GM18508 (cell line): ENCODE measurements around the gene CBX1.

Experiments
- ATAC-seq: cut with Tn5 transposase; IDR thresholded peaks from one replicate; pipeline ENCODE4 v1.9.1; 2021; ENCODE audit warnings: moderate number of reproducible peaks; ENCODE audit not compliant: insufficient read depth, unreplicated experiment

CBX1 gene

DNA sequence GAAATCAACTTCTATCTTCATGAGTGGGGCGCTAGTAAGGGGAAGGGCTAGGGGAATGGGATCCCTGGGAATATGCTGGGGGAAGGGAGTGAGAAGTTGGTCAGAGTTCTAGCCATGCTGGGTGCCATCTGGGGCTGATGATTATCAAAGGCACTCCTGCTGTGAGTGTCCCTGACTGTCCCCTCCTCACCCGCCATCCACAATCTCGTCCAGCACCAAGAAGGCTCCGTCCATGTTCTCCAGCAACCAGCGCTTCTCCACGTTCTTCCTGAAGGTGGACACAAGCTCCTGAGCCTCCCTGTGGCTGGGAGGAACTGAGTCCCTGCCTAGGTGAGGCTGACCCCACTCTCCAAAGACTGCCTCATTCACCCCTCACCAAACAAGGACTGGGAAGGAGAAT, 69.3 kb downstream of the CBX1 start:
- ATAC-seq = no peak

DNA sequence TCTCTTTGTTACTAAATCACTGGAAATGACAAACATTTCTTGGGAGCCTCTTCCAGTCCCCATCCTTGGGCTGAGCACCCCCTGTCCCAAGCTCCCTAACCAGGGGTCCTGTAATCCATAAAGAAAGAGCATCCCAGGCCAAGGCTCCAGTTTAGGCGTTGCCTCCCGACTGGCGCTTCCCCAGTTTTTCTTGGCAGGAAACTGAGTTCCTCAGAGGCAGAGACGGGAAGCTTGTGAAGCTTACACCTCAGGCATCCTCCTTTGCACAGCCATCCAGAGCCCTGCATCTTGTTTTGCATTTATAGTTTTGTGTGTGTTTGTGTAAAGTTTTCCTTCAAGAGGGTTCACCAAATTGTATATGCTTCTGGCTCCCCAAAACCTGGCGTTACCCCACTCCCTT, 70.7 kb downstream of the CBX1 start:
- ATAC-seq = no peak

DNA sequence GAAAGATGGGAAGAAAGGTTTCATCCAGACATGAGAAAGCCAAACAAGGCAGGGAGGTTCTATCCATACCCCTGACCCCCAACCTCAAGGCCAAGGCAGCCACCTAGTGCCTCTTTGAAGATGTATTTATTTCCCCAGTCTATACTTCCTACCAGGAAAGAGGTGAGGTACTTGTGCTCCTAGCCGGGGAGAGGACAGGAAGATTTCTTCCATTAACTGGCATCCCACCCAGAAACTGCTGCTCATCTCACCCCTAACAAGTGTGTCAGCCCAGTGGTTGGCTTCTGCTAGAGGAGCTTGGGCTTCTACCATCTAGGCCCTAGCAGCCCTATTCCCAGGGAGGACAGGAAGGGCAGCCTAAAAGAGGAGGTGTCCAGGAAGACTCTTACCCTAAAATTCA, 72.5 kb downstream of the CBX1 start:
- no peak for ATAC-seq

DNA sequence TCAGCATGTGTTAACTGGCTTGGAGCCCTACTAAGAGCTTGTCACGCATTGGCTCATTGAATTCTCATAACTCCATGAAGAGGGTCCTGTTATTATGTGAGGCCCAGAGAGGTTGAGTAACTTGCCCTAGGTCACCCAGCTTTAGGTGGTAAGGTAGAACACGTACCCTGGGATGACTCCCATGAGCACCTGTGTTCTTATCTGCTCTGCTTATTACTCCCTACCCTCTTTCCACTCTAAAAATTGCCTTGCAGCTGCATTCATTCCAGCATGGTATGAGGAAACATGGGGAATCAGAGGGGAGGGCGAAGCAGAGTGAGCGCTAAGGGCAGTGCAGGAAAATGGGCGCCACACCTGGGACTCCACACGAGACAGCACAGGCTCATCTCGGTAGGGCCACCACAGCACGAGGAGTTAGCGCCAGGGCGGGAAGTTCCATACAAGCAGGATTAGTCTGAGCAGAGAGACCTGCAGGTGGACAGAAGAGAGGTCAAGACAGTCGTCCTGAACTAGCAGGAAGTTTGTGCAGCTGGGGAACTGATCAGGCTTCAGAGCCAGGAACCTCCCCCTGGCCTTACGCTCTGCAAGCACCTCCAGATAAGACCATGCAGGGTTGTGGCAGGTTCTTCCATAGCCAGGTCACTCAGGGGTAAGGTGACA, 73.8 kb downstream of the CBX1 start:
- no peak for ATAC-seq

DNA sequence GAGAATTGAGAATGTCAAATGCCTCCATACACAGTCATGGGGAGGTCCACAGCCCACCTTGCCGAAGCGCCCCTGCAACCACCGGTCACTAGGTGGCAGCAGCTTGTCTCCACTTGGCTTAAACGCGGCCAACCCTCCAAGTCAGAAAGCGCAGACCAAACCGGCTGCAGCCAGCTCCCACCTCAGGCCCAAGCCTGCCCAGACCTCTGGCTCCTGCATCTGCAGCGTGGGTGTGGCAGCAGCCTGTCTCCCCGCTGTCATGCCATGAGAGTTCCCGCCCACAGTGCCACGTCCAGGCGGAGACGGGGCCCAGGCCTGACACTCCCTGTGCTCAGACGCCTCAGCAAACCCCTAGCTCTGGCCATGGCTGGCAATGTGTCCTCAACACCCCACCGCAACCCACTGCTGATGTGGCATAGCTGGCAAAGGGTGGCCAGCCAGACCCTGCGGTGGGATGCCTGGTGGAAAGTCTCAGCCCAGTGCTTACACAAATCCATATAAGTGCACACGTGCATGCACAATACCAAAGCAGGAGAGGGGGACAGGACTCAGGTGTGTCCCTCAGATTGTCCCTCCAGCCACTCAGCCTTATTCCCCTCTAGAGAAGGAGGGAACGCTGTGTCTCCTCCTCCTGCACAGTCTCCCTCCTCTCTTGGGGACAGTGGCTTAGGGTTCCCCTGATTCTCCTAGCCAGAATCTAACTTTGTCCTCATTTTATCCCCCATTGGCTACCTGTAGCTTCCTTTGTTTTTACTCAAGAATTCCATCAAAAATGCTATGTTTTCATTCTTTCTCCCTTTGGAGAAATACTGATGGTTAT, 74.6 kb downstream of the CBX1 start:
- no peak for ATAC-seq

DNA sequence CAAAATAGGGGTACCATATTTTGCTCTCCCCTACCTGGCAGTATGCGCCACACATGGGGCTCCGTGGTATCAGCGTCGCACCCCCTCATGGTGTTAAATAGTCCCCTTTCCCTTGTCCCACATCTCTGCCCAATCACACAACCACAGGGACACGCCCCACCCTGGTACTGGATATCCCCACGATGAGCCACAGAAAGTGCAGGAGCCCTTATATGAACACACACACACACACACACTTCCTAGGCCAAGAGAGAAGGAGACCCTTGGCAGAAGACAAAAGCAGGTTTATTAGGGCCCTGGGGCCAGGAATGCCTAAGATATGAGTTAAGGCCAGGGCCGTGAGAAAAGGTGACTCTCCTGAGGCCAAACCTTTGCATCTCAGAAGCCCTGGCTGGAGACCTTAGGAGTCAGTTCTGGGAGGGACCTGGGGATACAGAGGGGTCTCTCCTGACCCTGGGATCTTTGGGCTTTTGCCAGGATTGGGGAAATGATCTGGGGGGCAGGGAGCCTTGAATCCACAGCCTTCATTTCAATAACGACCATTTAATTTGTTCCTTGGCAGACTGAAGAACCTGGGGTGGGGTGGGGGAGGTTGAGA, 75.3 kb downstream of the CBX1 start:
- ATAC-seq = no peak

DNA sequence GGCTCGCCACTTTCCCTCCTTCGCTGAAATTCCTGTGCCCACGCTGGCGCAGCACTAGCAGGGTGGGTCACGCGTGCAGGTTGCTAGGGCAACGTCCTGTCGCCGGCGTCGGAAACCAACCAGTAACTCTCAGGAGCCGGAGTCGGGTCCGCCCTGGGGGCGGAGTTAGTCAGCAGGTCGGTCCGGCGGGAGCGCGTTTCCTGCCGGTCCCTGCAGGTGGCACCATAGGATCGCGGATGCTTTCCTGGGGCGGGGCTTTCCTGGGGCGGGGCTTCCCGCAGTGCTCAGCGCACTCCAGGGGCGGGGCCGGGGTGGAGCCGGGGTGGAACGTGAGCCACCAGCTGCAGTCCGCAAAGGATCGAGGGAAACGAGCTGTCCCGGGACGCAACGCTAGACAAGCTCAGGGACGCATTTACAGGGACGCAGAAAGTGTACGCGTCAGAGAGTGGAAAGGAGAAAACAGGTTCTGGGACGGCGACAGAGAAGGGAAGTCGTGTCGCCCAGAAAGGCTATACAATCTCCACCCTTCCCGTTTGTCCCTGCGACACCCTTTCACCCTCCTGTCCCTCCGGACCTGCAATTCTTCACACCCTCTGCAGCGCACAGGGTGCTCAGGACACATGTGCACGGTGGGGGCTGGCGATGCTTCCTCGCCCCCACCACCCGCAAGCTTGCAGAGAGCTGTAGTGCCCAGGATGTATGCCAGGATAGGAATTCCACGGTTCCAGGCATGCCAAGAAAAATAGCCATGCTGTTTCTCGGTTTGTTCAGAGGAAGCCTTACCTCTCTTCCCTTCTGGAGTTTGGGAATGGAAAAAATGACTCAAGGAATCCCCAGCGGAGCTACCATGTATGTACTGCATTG, 76.0 kb downstream of the CBX1 start:
- peak; percentile 41 for ATAC-seq

DNA sequence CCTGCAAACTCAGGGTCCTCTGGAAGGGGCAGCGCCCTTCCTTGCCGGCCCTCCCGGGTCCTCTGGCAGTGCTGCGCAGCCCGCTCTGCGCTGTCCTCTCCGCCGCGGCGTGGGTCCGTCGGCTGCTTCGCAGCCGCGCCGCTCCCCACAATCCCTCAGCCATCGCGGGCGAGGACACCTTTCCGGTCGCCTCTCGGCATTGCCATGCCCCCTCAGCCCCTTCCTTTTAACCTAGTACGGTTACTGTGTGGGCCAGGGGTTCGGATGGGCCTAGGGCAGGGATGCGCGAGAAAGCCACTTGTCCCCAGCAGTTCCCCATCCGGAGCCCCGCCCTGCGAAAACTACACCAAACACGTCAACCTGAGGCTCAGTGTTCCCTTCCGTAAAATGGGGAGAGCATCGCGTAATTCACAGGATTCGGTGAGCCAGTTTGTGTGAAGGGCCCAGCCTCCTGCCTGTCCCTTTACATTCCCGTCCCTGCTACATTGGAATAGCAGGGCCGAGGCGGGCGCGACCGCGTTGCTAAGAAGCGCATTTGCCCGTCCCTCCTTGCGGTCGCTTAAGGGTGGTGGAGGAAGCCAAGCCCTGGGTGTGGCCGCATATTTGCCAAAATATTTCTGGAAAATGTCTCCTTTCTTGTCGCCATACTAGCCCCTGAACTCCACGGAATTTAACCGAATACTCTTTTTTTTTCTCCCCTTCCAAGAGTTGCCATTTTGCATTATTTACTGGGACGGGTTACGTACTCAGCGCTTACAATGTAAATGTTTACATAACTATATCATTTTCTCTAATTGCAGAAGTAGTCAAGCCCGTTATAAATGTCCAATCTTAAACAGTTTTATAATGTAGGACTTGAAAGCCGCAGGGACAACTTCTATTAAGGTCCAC, 76.9 kb downstream of the CBX1 start:
- ATAC-seq = no peak

DNA sequence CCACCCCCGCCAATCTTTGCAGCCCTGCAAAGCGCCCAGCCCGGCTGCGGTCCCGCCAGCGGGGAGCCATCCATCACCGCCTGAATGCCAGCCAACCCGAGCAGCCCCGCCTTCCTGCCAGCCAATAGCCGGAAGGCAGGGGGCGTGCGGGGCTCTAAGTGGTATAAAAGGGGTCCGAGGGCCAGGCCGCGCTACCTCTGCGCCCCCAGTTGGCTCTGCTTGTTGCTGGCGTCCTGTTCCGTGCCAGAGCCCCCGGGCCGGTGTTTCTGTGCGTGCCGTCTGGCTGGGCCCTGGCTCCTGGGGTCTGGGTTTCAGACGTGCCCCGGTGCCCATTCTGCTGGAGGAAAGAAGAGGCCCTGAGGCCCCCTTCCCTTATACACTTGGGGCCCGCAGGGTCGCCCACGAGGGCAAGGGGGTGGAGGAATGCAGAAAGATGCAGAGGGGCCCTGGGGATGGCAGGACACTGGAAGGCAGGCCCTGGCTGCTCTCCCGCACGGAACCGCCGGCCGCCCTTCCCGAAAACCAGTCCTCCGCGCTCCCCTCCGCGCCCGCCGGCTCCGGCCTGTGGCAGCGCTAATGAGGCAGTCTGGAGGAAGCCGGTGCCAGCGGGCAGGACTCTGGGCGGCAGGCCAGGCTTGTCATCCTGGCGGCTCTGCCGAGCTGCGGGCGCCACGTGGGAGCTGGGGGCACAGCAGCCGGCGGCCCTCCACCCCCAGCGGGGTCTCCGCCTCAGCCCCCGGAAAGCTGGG, 77.7 kb downstream of the CBX1 start:
- ATAC-seq = no peak

DNA sequence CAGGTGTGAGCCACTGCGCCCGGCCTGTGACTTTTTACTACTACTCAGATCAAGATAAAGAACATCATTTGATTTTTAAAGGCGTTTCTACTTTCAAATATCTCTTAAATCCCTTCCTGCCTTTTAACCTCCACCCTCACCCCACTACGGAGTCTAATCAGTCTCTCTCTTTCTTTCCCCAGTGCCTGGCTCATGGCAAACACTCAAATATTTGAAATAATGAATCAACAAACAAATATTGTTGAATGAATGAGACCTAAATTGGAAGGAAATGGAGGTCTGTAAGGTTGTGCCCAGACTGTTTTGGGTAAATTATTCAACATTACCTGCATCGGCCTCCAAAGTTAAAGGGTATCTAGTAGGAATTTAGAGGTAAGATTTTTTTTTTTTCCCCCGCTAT, 78.4 kb downstream of the CBX1 start:
- ATAC-seq = no peak

DNA sequence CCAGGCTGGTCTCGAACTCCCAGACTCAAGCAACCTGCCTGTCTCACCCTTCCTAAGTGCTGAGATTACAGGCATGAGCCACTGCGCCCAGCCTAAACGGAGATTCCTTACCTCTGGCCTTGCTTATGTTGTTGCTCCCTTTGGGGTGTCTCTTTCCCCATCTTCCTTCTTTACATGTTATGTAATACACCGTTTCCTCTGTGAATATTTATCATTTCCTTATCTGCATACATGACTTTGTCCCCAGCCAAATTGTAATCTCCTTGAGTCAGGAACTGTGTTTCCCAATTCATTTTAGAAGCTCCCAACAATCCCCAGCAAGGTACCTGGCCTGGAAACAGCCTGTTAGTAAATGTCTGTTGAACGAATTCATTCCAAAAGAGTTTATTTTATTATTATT, 79.3 kb downstream of the CBX1 start:
- no peak for ATAC-seq
